Lung (tissue), 12 donors: ENCODE measurements around the gene PMIS2. TPM values are rescaled to one million over a fixed set of nuclear protein-coding genes. Genes with fewer than 3 reads are reported as not detected.

ENCODE experiments used
- ATAC-seq: fragments of 200-7000 bp; cut with Tn5 transposase; one replicate; pipeline ENCODE4 v1.9.1; 2020; ENCODE audit warnings: moderate number of reproducible peaks; ENCODE audit not compliant: insufficient read depth, low FRiP score
- DNase-seq, 3 donors: peaks; one replicate each; pipeline ENCODE4 v3.0.0-alpha.2; 2013 to 2017
- H3K27ac ChIP-seq, 2 donors: one replicate each; pipeline ENCODE4 v1.5.1; 2013; ENCODE audit warnings: mild to moderate bottlenecking in 2 of 2, moderate library complexity in 2 of 2, control low read depth in 1 of 2, inconsistent platforms in 1 of 2, low read depth in 1 of 2, low read length in 1 of 2
- H3K27me3 ChIP-seq, 3 donors: one replicate each; pipeline ENCODE4 v1.5.1; 2013; ENCODE audit warnings: low read length in 2 of 3; ENCODE audit not compliant: control insufficient read depth in 3 of 3, insufficient read depth in 3 of 3
- H3K36me3 ChIP-seq, 4 donors: one replicate each; pipeline ENCODE4 v1.5.1; 2013; ENCODE audit warnings: low read length in 4 of 4, mild to moderate bottlenecking in 1 of 4, moderate library complexity in 1 of 4; ENCODE audit not compliant: control insufficient read depth in 4 of 4, insufficient read depth in 4 of 4
- H3K4me1 ChIP-seq, 5 donors: one replicate each; pipeline ENCODE4 v1.5.1; 2013; ENCODE audit warnings: low read length in 5 of 5, mild to moderate bottlenecking in 2 of 5, moderate library complexity in 1 of 5; ENCODE audit not compliant: control insufficient read depth in 5 of 5, insufficient read depth in 5 of 5
- H3K4me3 ChIP-seq: one replicate; pipeline ENCODE4 v1.5.1; 2013; ENCODE audit warnings: mild to moderate bottlenecking, control low read depth, moderate library complexity
- H3K9ac ChIP-seq, 2 donors: one replicate each; pipeline ENCODE4 v1.5.1; 2013; ENCODE audit warnings: low read length in 2 of 2, control low read depth in 1 of 2; ENCODE audit not compliant: insufficient read depth in 1 of 2
- H3K9me3 ChIP-seq, 4 donors: one replicate each; pipeline ENCODE4 v1.5.1; 2013; ENCODE audit warnings: low read length in 3 of 4, mild to moderate bottlenecking in 1 of 4, moderate library complexity in 1 of 4; ENCODE audit not compliant: control insufficient read depth in 4 of 4, insufficient read depth in 3 of 4
- WGBS, 2 donors: extraction: QIAGEN DNeasy Blood & Tissue Kit; methylation state at CpG; one replicate each; pipeline ENCODE4 v1.1.7; 2013; 5-methylcytosine and 5-hydroxymethylcytosine counted together
- polyA plus RNA-seq, 2 donors: library from polyadenylated mRNA; stranded (reverse); fragments of 200-250 nt; gene quantifications; one replicate each; pipeline ENCODE4 v1.2.1, GENCODE V29; 2013
- total RNA-seq, 2 donors: library from RNA; depleted of rRNA in 1 of 2; stranded (reverse); fragments of >200 nt in 1 of 2; gene quantifications; one replicate each; pipeline ENCODE4 v1.2.1, GENCODE V29; 2014 to 2021
- TF ChIP-seq, protein P1 (sequence below): IDR thresholded peaks from 2 replicates; pipeline ENCODE4 v1.5.1; 2012; ENCODE audit warnings: mild to moderate bottlenecking; ENCODE audit errors: control extremely low read depth, extremely low read depth
- donor health status: control.
- donor health status: control.
- donor health status: Bipolar disorder and iron deficiency.
- donor health status: healthy.
- donor health status: DM: yes; HTN: yes; CAD: no.

The PMIS2 gene
- total and polyA plus RNA-seq, 4 donors: not detected

GRCh38 chr19:35551091-35551810 lies 34.7 kb upstream of the PMIS2 start:
- WGBS, 2 donors: 89 to 93% methylated on average over 21 of the region's 21 CpGs
- no peak for DNase-seq

GRCh38 chr19:35552534-35553384 lies 33.2 kb upstream of the PMIS2 start:
- H3K9ac ChIP-seq: no peak overlapping the region
- H3K27me3 ChIP-seq: peaks cover 0 to 7% (median 6%) of the 10 kb centered on the region in 3 donors
- H3K4me3 ChIP-seq: no peak overlapping the region
- H3K9me3 ChIP-seq: no peaks in the 10 kb centered on the region
- peaks cover 0 to 3% (median 0%) of the 10 kb centered on the region in 4 donors for H3K36me3 ChIP-seq
- ATAC-seq (no peak), DNase-seq (no peak)
- WGBS, 2 donors: 70 to 82% methylated on average over 13 of the region's 13 CpGs
- H3K27ac ChIP-seq: no peak overlapping the region
- H3K4me1 ChIP-seq: peaks cover 0 to 3% (median 0%) of the 10 kb centered on the region in 5 donors
- TF ChIP-seq, protein P1, sequence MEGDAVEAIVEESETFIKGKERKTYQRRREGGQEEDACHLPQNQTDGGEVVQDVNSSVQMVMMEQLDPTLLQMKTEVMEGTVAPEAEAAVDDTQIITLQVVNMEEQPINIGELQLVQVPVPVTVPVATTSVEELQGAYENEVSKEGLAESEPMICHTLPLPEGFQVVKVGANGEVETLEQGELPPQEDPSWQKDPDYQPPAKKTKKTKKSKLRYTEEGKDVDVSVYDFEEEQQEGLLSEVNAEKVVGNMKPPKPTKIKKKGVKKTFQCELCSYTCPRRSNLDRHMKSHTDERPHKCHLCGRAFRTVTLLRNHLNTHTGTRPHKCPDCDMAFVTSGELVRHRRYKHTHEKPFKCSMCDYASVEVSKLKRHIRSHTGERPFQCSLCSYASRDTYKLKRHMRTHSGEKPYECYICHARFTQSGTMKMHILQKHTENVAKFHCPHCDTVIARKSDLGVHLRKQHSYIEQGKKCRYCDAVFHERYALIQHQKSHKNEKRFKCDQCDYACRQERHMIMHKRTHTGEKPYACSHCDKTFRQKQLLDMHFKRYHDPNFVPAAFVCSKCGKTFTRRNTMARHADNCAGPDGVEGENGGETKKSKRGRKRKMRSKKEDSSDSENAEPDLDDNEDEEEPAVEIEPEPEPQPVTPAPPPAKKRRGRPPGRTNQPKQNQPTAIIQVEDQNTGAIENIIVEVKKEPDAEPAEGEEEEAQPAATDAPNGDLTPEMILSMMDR: no peak

More at GRCh38 chr19:35551091-35551810, 34.7 kb upstream of the PMIS2 start:
- Histone ChIP-seq H3K27ac (no peak overlapping the region), H3K36me3 (peaks cover 0 to 5% (median 2%) of the 10 kb centered on the region in 4 donors), H3K9me3 (no peaks in the 10 kb centered on the region), H3K4me1 (peaks cover 0 to 7% (median 5%) of the 10 kb centered on the region in 5 donors), H3K9ac (no peak overlapping the region), H3K4me3 (no peak overlapping the region), H3K27me3 (peaks cover 0 to 4% (median 0%) of the 10 kb centered on the region in 3 donors)
- TF ChIP-seq, protein P1: no peak
- no peak for ATAC-seq

- Histone ChIP-seq H3K27me3 (peaks cover 0 to 10% (median 6%) of the 10 kb centered on the region in 3 donors), H3K9ac (no peak overlapping the region), H3K27ac (no peak overlapping the region), H3K9me3 (no peaks in the 10 kb centered on the region), H3K4me3 (no peak overlapping the region), H3K4me1 (peaks cover 0 to 9% (median 0%) of the 10 kb centered on the region in 5 donors), H3K36me3 (no peaks in the 10 kb centered on the region)
- DNase-seq: no peak
- TF ChIP-seq, protein P1: no peak
- 74 to 80% methylated on average over 14 of the region's 14 CpGs for WGBS, 2 donors
- no peak for ATAC-seq
Observed at GRCh38 chr19:35553385-35554000, 32.5 kb upstream of the PMIS2 start.
